Mucosa of descending colon (tissue), 3 donors: Measurements from ENCODE around the gene HK3. TPM values are rescaled to one million over a fixed set of nuclear protein-coding genes. Genes with fewer than 3 reads are reported as not detected.

Source experiments
- ATAC-seq: fragments of 200-7000 bp; cut with Tn5 transposase; one replicate; pipeline ENCODE4 v1.9.1; 2020; ENCODE audit warnings: mild to moderate bottlenecking, moderate library complexity
- DNase-seq, 3 donors: peaks; one replicate each; pipeline ENCODE4 v3.0.0-alpha.2; 2020
- H3K36me3 ChIP-seq: fragments of 200-600 bp; one replicate; pipeline ENCODE4 v1.8.0; 2021; ENCODE audit warnings: low read depth, mild to moderate bottlenecking
- H3K4me1 ChIP-seq: fragments of 200-600 bp; one replicate; pipeline ENCODE4 v1.8.0; 2021; ENCODE audit warnings: low read depth, mild to moderate bottlenecking
- H3K4me3 ChIP-seq: fragments of 200-600 bp; one replicate; pipeline ENCODE4 v1.8.0; 2021; ENCODE audit warnings: mild to moderate bottlenecking
- H3K9me3 ChIP-seq: fragments of 200-600 bp; one replicate; pipeline ENCODE4 v1.8.0; 2021; ENCODE audit warnings: mild to moderate bottlenecking
- intact Hi-C, 2 donors: fragments of 100-400 bp; cut with DNase I in 1 of 2; cut with micrococcal nuclease in 1 of 2; formaldehyde crosslinking; loops; one replicate each; pipeline versions ENCODE4 v1.11.0 to v1.11.1; 2022; cut with DNase I, micrococcal nuclease
- total RNA-seq, 3 donors: library from RNA; stranded (reverse); fragmentation: NEBNext Ultra II Directional in 2 of 3; extraction: Animal tissue kit (Norgen Biotek cat#: 25700) in 2 of 3; gene quantifications; one replicate each; pipeline versions ENCODE4 v1.2.1 to v1.2.4, GENCODE V29; 2021 to 2023
- TF ChIP-seq, protein P1 (sequence below): fragments of 200-600 bp; IDR thresholded peaks from one replicate; pipeline ENCODE4 v1.8.0; 2022; ENCODE audit warnings: antibody characterized with exemption, mild to moderate bottlenecking
- donor health status: DM: no; HTN: no; CAD: no; lungs with moderate emphysema.
- donor health status: DM: no; HTN: no; CAD: no.
- donor health status: DM: no; HTN: yes; CAD: no.

The HK3 gene
- total RNA-seq, 3 donors from 2014 or later: 2.4 to 12.8 (median 7.7) TPM

DNA sequence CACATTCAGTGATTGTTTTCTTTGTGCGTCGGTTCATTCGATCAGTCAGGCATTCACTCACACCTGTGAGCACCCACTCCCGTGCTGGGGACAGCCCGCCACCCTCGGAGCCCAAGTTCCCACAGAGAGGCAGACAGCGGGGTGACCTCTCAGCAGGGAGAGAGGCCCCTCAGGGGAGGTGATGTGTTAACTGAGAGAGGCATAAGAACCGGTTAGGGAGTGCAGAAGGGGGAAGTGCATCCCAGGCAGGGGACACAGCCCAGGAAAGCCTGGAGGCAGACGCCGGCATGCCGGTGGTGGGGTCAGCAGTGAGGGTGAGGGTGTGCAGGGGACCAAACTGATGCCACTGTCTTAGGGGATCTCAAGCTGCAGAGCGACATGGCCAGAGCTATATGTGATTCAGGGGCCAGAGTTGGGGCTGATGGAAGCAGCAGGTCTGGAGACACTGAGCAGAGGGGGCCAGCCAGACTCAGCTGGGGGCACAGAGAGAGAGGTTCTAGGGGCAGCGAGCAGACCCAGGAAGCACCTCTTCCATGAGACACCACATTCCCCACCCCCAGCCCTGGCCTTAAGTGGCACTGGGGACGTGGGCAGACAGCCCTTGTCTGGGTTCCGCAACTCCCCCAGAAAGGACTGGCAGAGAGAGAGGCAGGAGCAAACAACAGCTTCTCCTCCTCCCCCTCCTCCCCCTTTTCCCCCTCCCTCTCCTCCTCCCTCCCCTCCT, 35.9 kb downstream of the HK3 start:
- intact Hi-C loops: no loop called here
- ATAC-seq: no peak
- TF ChIP-seq, protein P1, sequence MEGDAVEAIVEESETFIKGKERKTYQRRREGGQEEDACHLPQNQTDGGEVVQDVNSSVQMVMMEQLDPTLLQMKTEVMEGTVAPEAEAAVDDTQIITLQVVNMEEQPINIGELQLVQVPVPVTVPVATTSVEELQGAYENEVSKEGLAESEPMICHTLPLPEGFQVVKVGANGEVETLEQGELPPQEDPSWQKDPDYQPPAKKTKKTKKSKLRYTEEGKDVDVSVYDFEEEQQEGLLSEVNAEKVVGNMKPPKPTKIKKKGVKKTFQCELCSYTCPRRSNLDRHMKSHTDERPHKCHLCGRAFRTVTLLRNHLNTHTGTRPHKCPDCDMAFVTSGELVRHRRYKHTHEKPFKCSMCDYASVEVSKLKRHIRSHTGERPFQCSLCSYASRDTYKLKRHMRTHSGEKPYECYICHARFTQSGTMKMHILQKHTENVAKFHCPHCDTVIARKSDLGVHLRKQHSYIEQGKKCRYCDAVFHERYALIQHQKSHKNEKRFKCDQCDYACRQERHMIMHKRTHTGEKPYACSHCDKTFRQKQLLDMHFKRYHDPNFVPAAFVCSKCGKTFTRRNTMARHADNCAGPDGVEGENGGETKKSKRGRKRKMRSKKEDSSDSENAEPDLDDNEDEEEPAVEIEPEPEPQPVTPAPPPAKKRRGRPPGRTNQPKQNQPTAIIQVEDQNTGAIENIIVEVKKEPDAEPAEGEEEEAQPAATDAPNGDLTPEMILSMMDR: no peak
- Histone ChIP-seq H3K9me3 (no peaks in the 10 kb centered on the region), H3K36me3 (no peaks in the 10 kb centered on the region), H3K4me3 (no peak overlapping the region), H3K4me1 (no peaks in the 10 kb centered on the region)
- no peak for DNase-seq

- TF ChIP-seq, protein P1: no peak
- H3K9me3 ChIP-seq: no peaks in the 10 kb centered on the region
Measured at GRCh38 chr5:176862330-176862995, 36.7 kb downstream of the HK3 start.

DNA sequence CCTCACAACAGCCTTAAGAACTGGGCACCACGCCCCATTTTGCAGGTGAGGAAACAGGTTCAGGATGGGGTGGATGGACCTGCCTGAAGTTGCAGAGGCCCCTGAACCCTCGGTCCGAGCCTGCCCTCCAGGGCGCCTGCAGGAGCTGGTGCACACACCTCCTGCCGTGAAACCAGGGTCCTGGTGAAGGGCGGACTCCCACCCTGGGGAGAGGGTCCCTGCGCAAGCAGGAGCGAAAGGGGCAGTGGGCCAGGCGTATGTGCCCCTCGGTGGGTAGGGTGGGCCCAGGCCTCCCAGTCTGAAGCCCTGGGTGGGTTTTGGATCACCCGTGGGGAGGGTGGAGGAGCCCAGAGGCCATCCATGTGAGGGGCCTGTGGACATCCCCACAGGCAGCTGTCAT, 37.9 kb downstream of the HK3 start:
- ATAC-seq: no peak
- Histone ChIP-seq H3K9me3 (no peaks in the 10 kb centered on the region), H3K4me1 (no peaks in the 10 kb centered on the region), H3K36me3 (no peaks in the 10 kb centered on the region), H3K4me3 (no peak overlapping the region)
- TF ChIP-seq, protein P1: no peak
- no peak for DNase-seq
- intact Hi-C loops: no loop called here

More at GRCh38 chr5:176862330-176862995, 36.7 kb downstream of the HK3 start:
- DNase-seq (no peak), ATAC-seq (no peak)
- Histone ChIP-seq H3K4me1 (no peaks in the 10 kb centered on the region), H3K36me3 (no peaks in the 10 kb centered on the region), H3K4me3 (no peak overlapping the region)
- intact Hi-C loops: no loop called here

DNA sequence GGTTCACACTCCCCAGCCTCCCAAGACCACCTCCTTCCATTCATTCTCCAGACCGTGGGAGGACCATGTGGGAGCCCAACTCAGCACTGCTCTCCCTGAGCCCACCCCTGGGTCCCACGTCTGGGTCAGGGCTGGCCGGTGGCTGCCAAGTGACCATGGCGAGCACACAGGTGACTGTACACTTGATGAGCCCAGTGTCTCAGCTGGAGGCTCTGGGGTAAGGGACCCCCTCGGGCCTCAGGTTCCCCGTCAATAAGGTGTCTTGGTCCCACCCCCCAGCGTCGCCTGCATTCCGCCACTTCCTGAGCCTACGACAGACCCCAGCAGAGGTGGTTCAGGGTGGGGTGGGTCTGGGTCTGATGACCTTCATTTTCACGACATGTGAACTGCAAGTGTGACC, 38.8 kb downstream of the HK3 start:
- ATAC-seq: no peak
- intact Hi-C loops: no loop called here
- no peak for DNase-seq
- no peaks in the 10 kb centered on the region for H3K36me3 ChIP-seq
- no peak overlapping the region for H3K4me3 ChIP-seq
- H3K4me1 ChIP-seq: no peaks in the 10 kb centered on the region
- no peaks in the 10 kb centered on the region for H3K9me3 ChIP-seq
- TF ChIP-seq, protein P1: no peak

GRCh38 chr5:176859916-176860315, 39.2 kb downstream of the HK3 start:
- intact Hi-C loops: no loop called here
- TF ChIP-seq, protein P1: no peak
- DNase-seq (no peak), ATAC-seq (no peak)
- Histone ChIP-seq H3K9me3 (no peaks in the 10 kb centered on the region), H3K4me3 (no peak overlapping the region), H3K4me1 (no peaks in the 10 kb centered on the region), H3K36me3 (no peaks in the 10 kb centered on the region)
